Measurements from ENCODE around the gene SBF2.

DNA sequence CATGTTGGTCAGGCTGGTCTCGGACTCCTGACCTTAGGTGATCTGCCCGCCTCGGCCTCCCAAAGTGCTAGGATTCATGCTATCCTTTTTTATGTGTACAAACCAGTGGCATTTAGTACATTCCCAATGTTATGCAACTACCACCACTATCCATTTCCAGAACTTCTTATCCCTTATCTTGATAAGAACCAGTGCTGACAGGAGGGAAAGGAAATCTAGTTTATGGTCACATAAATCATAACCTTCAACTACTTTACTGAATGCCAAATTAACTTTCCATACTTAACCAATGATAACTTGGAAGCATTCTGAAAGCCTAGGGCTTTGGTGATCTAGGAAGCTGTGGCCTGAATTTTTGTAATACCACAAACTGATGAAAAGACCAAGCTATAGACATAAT, 459.7 kb downstream of the SBF2 start:
- TF ChIP-seq POLR2AphosphoS5 (IDR thresholded peaks at IDR 0.05; ENCODE audit: low read depth, low read length) (no peak), TAF1 (IDR thresholded peaks at IDR 0.05; ENCODE audit: borderline replicate concordance, insufficient read depth, low read length) (no peak)

All from PFSK-1 (cell line).